Stomach (tissue), 9 donors: ENCODE measurements around the gene DCAF5. TPM values are rescaled to one million over a fixed set of nuclear protein-coding genes. Genes with fewer than 3 reads are reported as not detected.

Experiments used
- DNase-seq, 2 donors: peaks; one replicate each; pipeline versions ENCODE4 v3.0.0 to v3.0.0-alpha.2; 2013 to 2019
- H3K27ac ChIP-seq, 5 donors: fragments of 200-600 bp in 4 of 5; sonication (generic) in 4 of 5; one replicate each; pipeline ENCODE4 v1.5.1; 2013 to 2019; ENCODE audit warnings: mild to moderate bottlenecking in 1 of 5, moderate library complexity in 1 of 5
- H3K27me3 ChIP-seq, 3 donors: fragments of 200-600 bp; sonication (generic); one replicate each; pipeline ENCODE4 v1.5.1; 2017 to 2019; ENCODE audit warnings: mixed run types in 1 of 3
- H3K36me3 ChIP-seq, 4 donors: fragments of 200-600 bp; sonication (generic); 1 replicate in 3 of 4; 2 replicates in 1 of 4; pipeline ENCODE4 v1.5.1; 2016 to 2019
- H3K4me1 ChIP-seq, 4 donors: fragments of 200-600 bp; sonication (generic); one replicate each; pipeline ENCODE4 v1.5.1; 2016 to 2019
- H3K4me3 ChIP-seq, 4 donors: fragments of 200-600 bp; sonication (generic) in 3 of 4; one replicate each; pipeline ENCODE4 v1.5.1; 2016 to 2019; ENCODE audit warnings: mild to moderate bottlenecking in 1 of 4
- H3K9me3 ChIP-seq, 4 donors: fragments of 200-600 bp; sonication (generic); one replicate each; pipeline ENCODE4 v1.5.1; 2016 to 2019
- EP300 ChIP-seq: sonication (generic); formaldehyde crosslinking; IDR thresholded peaks from one replicate; pipeline ENCODE4 v1.6.1; 2017; ENCODE audit warnings: antibody characterized with exemption
- POLR2A ChIP-seq, 4 donors: fragments of 450-650 bp; IDR thresholded peaks; one replicate each; pipeline ENCODE4 v1.6.1; 2016; ENCODE audit warnings: antibody characterized with exemption in 4 of 4, control low read depth in 2 of 4, mild to moderate bottlenecking in 1 of 4, moderate library complexity in 1 of 4
- POLR2AphosphoS5 ChIP-seq, 3 donors: sonication (generic); formaldehyde crosslinking; IDR thresholded peaks; one replicate each; pipeline ENCODE4 v1.6.1; 2016; ENCODE audit warnings: antibody characterized with exemption in 3 of 3
- WGBS, 5 donors: extraction: QIAGEN DNeasy Blood & Tissue Kit in 3 of 5; methylation state at CpG; one replicate each; pipeline versions ENCODE4 v1.1.5 to v1.1.7; 2013 to 2018; 5-methylcytosine and 5-hydroxymethylcytosine counted together
- intact Hi-C: fragments of 100-400 bp; cut with DNase I; formaldehyde crosslinking; loops from one replicate; pipeline ENCODE4 v1.15.1; 2023; ENCODE audit warnings: low total_unique reads
- polyA plus RNA-seq, 3 donors: library from polyadenylated mRNA; stranded (reverse); fragments of 200-250 nt; gene quantifications; one replicate each; pipeline ENCODE4 v1.2.3, GENCODE V29; 2013
- total RNA-seq, 5 donors: library from RNA; depleted of rRNA; stranded (reverse); fragments of >200 nt; gene quantifications; one replicate each; pipeline versions ENCODE4 v1.1.0 to v1.2.3, GENCODE V29; 2014 to 2016
- TF ChIP-seq, protein P1 (sequence below), 7 experiments: fragments of 450-650 bp in 4 of 7; fragments of 200-600 bp in 3 of 7; sonication (generic) in 3 of 7; IDR thresholded peaks; one replicate each; pipeline ENCODE4 v1.5.1; 2016 to 2019; ENCODE audit warnings: antibody characterized with exemption in 7 of 7, control low read depth in 2 of 7, mild to moderate bottlenecking in 1 of 7
- donor health status: healthy with polysubstance abuse.
- donor health status: Bipolar disorder and iron deficiency.
- donor health status: healthy.

The DCAF5 gene
- total and polyA plus RNA-seq, 8 donors = 13.9 to 80.5 (median 26.9) TPM

DNA sequence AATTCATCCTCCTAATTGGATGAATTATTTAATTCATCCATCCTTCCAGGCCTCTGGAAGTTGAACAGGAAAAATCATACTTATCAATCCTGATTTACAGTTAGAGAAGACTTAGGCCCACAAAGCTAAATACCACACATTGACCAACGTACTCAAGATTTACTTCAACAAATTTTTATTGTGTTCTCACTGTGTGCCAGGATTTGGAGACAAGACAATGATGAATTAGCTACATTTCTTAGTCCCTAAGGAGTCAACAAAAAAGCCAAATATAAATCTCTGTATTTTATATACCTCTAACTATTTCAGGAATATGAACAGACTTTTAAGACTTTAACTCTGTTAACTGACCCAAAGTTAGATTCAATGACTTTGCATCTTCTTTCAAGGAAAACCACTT, 63.9 kb downstream of the DCAF5 start:
- no peak for DNase-seq
- Histone ChIP-seq H3K4me1 (peaks cover 8 to 56% (median 40%) of the 10 kb centered on the region in 4 donors), H3K36me3 (peaks cover 0 to 71% (median 50%) of the 10 kb centered on the region in 4 donors), H3K4me3 (no peak overlapping the region), H3K27me3 (no peaks in the 10 kb centered on the region), H3K27ac (peak overlapping the region in 4 of 5 donors; percentile 59 to 83 (median 76)), H3K9me3 (no peaks in the 10 kb centered on the region)
- TF ChIP-seq EP300 = no peak
- TF ChIP-seq, protein P1, sequence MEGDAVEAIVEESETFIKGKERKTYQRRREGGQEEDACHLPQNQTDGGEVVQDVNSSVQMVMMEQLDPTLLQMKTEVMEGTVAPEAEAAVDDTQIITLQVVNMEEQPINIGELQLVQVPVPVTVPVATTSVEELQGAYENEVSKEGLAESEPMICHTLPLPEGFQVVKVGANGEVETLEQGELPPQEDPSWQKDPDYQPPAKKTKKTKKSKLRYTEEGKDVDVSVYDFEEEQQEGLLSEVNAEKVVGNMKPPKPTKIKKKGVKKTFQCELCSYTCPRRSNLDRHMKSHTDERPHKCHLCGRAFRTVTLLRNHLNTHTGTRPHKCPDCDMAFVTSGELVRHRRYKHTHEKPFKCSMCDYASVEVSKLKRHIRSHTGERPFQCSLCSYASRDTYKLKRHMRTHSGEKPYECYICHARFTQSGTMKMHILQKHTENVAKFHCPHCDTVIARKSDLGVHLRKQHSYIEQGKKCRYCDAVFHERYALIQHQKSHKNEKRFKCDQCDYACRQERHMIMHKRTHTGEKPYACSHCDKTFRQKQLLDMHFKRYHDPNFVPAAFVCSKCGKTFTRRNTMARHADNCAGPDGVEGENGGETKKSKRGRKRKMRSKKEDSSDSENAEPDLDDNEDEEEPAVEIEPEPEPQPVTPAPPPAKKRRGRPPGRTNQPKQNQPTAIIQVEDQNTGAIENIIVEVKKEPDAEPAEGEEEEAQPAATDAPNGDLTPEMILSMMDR (IDR thresholded peaks at IDR 0.05) = no peak
- TF ChIP-seq POLR2AphosphoS5 (IDR thresholded peaks at IDR 0.05) = no peak
- no peak for TF ChIP-seq POLR2A (IDR thresholded peaks at IDR 0.05)
- WGBS, 5 donors = 71 to 90% (median 83%) methylated on average over 1 of the region's 1 CpG
- intact Hi-C loops = no loop called here

DNA sequence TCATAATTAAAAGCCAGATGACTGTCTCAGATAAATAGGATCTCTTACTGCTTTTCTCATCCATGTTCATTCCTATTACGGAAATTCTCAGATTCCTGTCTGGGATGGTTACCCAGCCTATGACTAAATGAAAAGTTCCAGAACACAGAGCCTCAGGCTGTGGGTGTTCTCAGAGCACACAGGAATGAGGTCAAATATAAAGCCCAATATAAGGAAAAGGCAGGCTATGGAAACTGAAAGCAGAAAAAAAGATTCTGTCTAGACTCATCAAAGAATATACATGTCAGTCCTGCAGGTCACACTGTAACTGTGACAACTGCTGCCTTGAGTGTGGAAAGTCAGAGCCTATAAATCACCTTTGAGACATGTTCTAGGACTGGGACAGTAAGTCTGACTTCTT, 64.3 kb downstream of the DCAF5 start:
- Histone ChIP-seq H3K4me1 (peaks cover 3 to 51% (median 35%) of the 10 kb centered on the region in 4 donors), H3K9me3 (no peaks in the 10 kb centered on the region), H3K27ac (peak overlapping the region in 4 of 5 donors; percentile 59 to 83 (median 76)), H3K4me3 (no peak overlapping the region), H3K27me3 (no peaks in the 10 kb centered on the region), H3K36me3 (peaks cover under 1 to 76% (median 54%) of the 10 kb centered on the region in 4 donors)
- DNase-seq = peak in 1 of 2 donors; percentile 50
- intact Hi-C loops = no loop called here
- TF ChIP-seq EP300 (no peak), POLR2AphosphoS5 (IDR thresholded peaks at IDR 0.05) (peak in 2 of 3 donors; percentile 2 to 40)
- 70 to 94% (median 90%) methylated on average over 1 of the region's 1 CpG for WGBS, 5 donors

DNA sequence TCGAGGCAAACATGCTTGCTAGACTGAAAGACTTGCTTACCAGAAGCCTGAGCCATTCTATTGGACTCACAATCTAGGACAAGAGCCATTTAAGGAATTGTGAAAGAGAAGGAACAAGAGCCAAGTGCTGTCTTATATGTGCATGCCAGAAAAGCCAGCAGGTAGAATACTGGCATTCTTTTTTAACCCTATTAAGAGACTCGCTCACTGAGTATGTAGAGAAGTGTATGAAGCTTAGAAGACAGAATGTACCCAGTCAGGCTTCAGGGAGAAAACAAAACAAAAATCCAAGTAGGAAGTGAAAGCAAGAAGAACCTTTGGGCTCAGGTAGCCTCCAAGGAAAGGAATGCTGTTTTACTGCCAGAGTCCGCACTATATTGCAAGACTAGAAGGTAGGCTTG, 65.9 kb downstream of the DCAF5 start:
- Histone ChIP-seq H3K27ac (peak overlapping the region in 4 of 5 donors; percentile 59 to 83 (median 76)), H3K27me3 (no peaks in the 10 kb centered on the region), H3K4me3 (no peak overlapping the region), H3K9me3 (no peaks in the 10 kb centered on the region), H3K4me1 (peaks cover 0 to 42% (median 26%) of the 10 kb centered on the region in 4 donors), H3K36me3 (peaks cover 8 to 85% (median 63%) of the 10 kb centered on the region in 4 donors)
- no peak for DNase-seq
- TF ChIP-seq POLR2AphosphoS5 (IDR thresholded peaks at IDR 0.05) (peak in 1 of 3 donors; percentile 38), EP300 (no peak), POLR2A (IDR thresholded peaks at IDR 0.05) (no peak)
- TF ChIP-seq, protein P1 (IDR thresholded peaks at IDR 0.05) = no peak
- intact Hi-C loops = no loop called here
- WGBS, 5 donors = 45 to 55% (median 49%) methylated on average over 3 of the region's 3 CpGs

DNA sequence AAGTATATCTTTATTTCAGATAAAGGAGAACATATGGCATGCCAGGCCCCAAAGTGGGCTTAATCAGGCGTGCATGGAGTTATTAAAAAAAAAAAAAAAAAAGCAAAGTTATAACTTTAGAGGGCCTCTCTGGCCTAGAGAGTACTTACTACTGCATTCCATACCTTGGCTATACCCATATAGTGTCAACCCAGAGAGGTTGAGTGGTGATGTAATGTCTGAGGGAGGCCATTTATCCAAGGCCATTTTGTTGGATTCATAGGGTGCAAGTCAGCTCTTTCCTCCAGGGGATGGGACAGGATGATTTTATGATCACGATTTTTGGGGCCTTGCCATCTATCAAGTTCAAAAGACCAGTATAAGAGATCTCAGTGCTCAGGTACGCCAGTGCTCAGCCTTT, 66.4 kb downstream of the DCAF5 start:
- 88 to 98% (median 95%) methylated on average over 3 of the region's 3 CpGs for WGBS, 5 donors
- H3K4me1 ChIP-seq = peaks cover 0 to 42% (median 26%) of the 10 kb centered on the region in 4 donors
- H3K4me3 ChIP-seq = no peak overlapping the region
- intact Hi-C loops = no loop called here
- peak overlapping the region in 4 of 5 donors; percentile 59 to 83 (median 76) for H3K27ac ChIP-seq
- no peaks in the 10 kb centered on the region for H3K27me3 ChIP-seq
- TF ChIP-seq POLR2A (IDR thresholded peaks at IDR 0.05) = no peak
- TF ChIP-seq, protein P1 (IDR thresholded peaks at IDR 0.05) = no peak
- no peak for TF ChIP-seq POLR2AphosphoS5 (IDR thresholded peaks at IDR 0.05)
- no peak for DNase-seq
- H3K9me3 ChIP-seq = no peaks in the 10 kb centered on the region
- peaks cover 8 to 79% (median 63%) of the 10 kb centered on the region in 4 donors for H3K36me3 ChIP-seq

DNA sequence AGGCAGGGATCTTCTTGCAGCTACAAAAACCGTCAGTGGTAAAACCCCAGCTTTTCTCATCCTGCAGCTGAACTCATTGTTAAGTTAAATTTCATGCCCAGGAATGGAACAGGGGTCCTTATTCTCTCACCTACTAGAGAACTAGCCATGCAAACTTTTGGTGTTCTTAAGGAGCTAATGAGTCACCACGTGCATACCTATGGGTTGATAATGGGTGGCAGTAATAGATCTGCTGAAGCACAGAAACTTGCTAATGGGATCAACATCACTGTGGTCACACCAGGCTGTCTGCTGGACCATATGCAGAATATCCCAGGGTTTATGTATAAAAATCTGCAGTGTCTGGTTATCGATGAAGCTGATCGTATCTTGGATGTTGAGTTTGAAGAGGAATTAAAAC, 68.9 kb downstream of the DCAF5 start:
- intact Hi-C loops = no loop called here
- no peaks in the 10 kb centered on the region for H3K27me3 ChIP-seq
- TF ChIP-seq POLR2AphosphoS5 (IDR thresholded peaks at IDR 0.05) = no peak
- TF ChIP-seq POLR2A (IDR thresholded peaks at IDR 0.05) = no peak
- no peaks in the 10 kb centered on the region for H3K9me3 ChIP-seq
- 83 to 87% (median 84%) methylated on average over 4 of the region's 4 CpGs for WGBS, 5 donors
- no peak overlapping the region for H3K27ac ChIP-seq
- peaks cover 8 to 54% (median 43%) of the 10 kb centered on the region in 4 donors for H3K36me3 ChIP-seq
- H3K4me3 ChIP-seq = no peak overlapping the region
- no peak for DNase-seq
- peaks cover 11 to 53% (median 31%) of the 10 kb centered on the region in 4 donors for H3K4me1 ChIP-seq
